ENCODE data around the gene TMEM45B.
"Not testable (repeated sequence)": the region's sequence is repeated elsewhere in the genome, so short reads cannot be mapped to it uniquely, and the experiment has no call there.

DNA sequence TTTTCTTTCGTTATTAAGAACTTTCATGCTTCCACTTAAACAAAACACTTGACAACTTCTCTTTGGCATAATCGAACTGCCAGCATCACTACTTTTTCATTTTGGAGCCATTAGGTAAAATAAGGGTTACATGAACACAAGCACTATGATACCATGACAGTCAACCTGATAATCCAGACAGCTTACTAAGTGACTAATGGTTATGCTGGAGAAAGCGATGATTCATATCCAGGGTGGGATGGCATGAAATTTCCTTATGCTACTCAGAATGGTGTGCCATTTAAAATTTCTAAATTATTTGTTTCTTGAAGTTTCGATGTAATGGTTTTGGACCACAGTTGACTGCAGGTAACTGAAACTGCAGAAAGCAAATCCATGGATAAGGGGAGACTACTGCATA lies 15.6 kb downstream of the TMEM45B start:
- TF ChIP-seq, protein P1, sequence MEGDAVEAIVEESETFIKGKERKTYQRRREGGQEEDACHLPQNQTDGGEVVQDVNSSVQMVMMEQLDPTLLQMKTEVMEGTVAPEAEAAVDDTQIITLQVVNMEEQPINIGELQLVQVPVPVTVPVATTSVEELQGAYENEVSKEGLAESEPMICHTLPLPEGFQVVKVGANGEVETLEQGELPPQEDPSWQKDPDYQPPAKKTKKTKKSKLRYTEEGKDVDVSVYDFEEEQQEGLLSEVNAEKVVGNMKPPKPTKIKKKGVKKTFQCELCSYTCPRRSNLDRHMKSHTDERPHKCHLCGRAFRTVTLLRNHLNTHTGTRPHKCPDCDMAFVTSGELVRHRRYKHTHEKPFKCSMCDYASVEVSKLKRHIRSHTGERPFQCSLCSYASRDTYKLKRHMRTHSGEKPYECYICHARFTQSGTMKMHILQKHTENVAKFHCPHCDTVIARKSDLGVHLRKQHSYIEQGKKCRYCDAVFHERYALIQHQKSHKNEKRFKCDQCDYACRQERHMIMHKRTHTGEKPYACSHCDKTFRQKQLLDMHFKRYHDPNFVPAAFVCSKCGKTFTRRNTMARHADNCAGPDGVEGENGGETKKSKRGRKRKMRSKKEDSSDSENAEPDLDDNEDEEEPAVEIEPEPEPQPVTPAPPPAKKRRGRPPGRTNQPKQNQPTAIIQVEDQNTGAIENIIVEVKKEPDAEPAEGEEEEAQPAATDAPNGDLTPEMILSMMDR (IDR thresholded peaks at IDR 0.05; ENCODE audit: poor library complexity): not testable (repeated sequence)
- TF ChIP-seq EZH2 (IDR thresholded peaks at IDR 0.05; ENCODE audit: borderline replicate concordance); EZH2phosphoT487 (IDR thresholded peaks at IDR 0.05; ENCODE audit: low read depth, severe bottlenecking, unreplicated experiment): not testable (repeated sequence)

Data from hepatocyte (in vitro differentiated cells).